Kidney (tissue), 14 donors: ENCODE measurements around the gene PCDH9. TPM values are rescaled to one million over a fixed set of nuclear protein-coding genes. Genes with fewer than 3 reads are reported as not detected.
A peak's percentile ranks its signal among the peaks of the same experiment; 100 is the strongest.

ENCODE experiments used
- DNase-seq, 5 donors: peaks; one replicate each; pipeline ENCODE4 v3.0.0-alpha.2; 2013 to 2020
- FAIRE-seq: peaks from 2 replicates; lab custom pipeline; 2012; peaks lifted over from hg19 to GRCh38; lab: Jason Lieb, UNC
- H3K27ac ChIP-seq, 2 donors: one replicate each; pipeline ENCODE4 v1.7.0; 2013; ENCODE audit warnings: low read depth in 2 of 2, low read length in 2 of 2, inconsistent platforms in 1 of 2
- H3K27me3 ChIP-seq: one replicate; pipeline ENCODE4 v1.7.1; 2013; ENCODE audit warnings: low read length, inconsistent platforms; ENCODE audit not compliant: control insufficient read depth, insufficient read depth
- H3K36me3 ChIP-seq, 3 donors: one replicate each; pipeline versions ENCODE4 v1.7.0 to v1.7.1; 2013; ENCODE audit warnings: low read length in 3 of 3, control low read depth in 1 of 3, inconsistent platforms in 1 of 3; ENCODE audit not compliant: insufficient read depth in 3 of 3, control insufficient read depth in 2 of 3
- H3K4me1 ChIP-seq, 3 donors: one replicate each; pipeline versions ENCODE4 v1.7.0 to v1.7.1; 2013; ENCODE audit warnings: low read length in 3 of 3, inconsistent platforms in 1 of 3, low read depth in 1 of 3; ENCODE audit not compliant: control insufficient read depth in 2 of 3, insufficient read depth in 2 of 3
- H3K4me3 ChIP-seq, 3 donors: one replicate each; pipeline versions ENCODE4 v1.7.0 to v1.8.1; 2013; ENCODE audit warnings: low read length in 3 of 3, control low read depth in 1 of 3, inconsistent platforms in 1 of 3
- H3K9ac ChIP-seq, 3 donors: one replicate each; pipeline versions ENCODE4 v1.7.0 to v1.7.1; 2013; ENCODE audit warnings: low read length in 3 of 3, control low read depth in 1 of 3, inconsistent platforms in 1 of 3
- H3K9me3 ChIP-seq, 3 donors: one replicate each; pipeline versions ENCODE4 v1.7.0 to v1.7.1; 2013; ENCODE audit warnings: low read length in 3 of 3, control low read depth in 1 of 3, inconsistent platforms in 1 of 3; ENCODE audit not compliant: control insufficient read depth in 2 of 3, insufficient read depth in 1 of 3
- CTCF ChIP-seq: IDR thresholded peaks from 3 replicates; pipeline ENCODE4 v1.5.1; 2012; ENCODE audit warnings: mild to moderate bottlenecking, moderate library complexity, borderline replicate concordance; ENCODE audit not compliant: insufficient read depth; ENCODE audit errors: extremely low read depth
- intact Hi-C: fragments of 100-400 bp; cut with DNase I; formaldehyde crosslinking; loops from one replicate; pipeline ENCODE4 v1.11.1; 2022
- polyA plus RNA-seq: library from polyadenylated mRNA; stranded (reverse); fragments of 350-450 nt; fragmentation: Illumina TruSeq; extraction: RNeasy Lipid Tissue Mini Kit (QIAGEN cat#74804); gene quantifications from one replicate; pipeline ENCODE4 v1.2.3, GENCODE V29; 2014; ENCODE audit warnings: low read depth, low replicate concordance; ENCODE audit not compliant: insufficient read depth
- total RNA-seq: library from RNA; stranded (reverse); fragmentation: NEBNext Ultra II Directional; extraction: Animal tissue kit (Norgen Biotek cat#: 25700); gene quantifications from one replicate; pipeline ENCODE4 v1.2.1, GENCODE V29; 2021
- donor health status: control.
- donor health status: control.
- donor health status: control.
- donor health status: control.
- donor health status: control.
- donor health status: DM: yes; HTN: yes; CAD: no.
- donor health status: Normal renal cell carcinoma (clear cell type).

Gene PCDH9
- total and polyA plus RNA-seq, 2 donors from 2014 or later, result 1.6 to 9.5 TPM

GRCh38 chr13:66926851-66927524, 303.1 kb downstream of the PCDH9 start:
- intact Hi-C loops, result no loop called here
- no peak overlapping the region for H3K9ac ChIP-seq
- no peaks in the 10 kb centered on the region for H3K9me3 ChIP-seq

GRCh38 chr13:66926200-66926850, 303.8 kb downstream of the PCDH9 start:
- intact Hi-C loops, result no loop called here
- no peak overlapping the region for H3K27ac ChIP-seq
- no peaks in the 10 kb centered on the region for H3K27me3 ChIP-seq
- FAIRE-seq (no peak), DNase-seq (no peak)
- no peak overlapping the region for H3K9ac ChIP-seq
- no peak for TF ChIP-seq CTCF
- H3K4me3 ChIP-seq, result no peak overlapping the region
- H3K4me1 ChIP-seq, result no peaks in the 10 kb centered on the region
- H3K9me3 ChIP-seq, result no peaks in the 10 kb centered on the region
- H3K36me3 ChIP-seq, result no peaks in the 10 kb centered on the region

More at GRCh38 chr13:66926851-66927524, 303.1 kb downstream of the PCDH9 start:
- peak in 1 of 5 donors; percentile 2 for DNase-seq
- Histone ChIP-seq H3K4me1 (no peaks in the 10 kb centered on the region), H3K36me3 (no peaks in the 10 kb centered on the region), H3K27me3 (no peaks in the 10 kb centered on the region), H3K27ac (no peak overlapping the region), H3K4me3 (no peak overlapping the region)
- FAIRE-seq, result no peak
- no peak for TF ChIP-seq CTCF

- DNase-seq (peak in 2 of 5 donors; percentile 6 to 16), FAIRE-seq (no peak)
- TF ChIP-seq CTCF, result no peak
- intact Hi-C loops, result no loop called here
- H3K9ac ChIP-seq, result no peak overlapping the region
- H3K4me1 ChIP-seq, result no peaks in the 10 kb centered on the region
- no peaks in the 10 kb centered on the region for H3K27me3 ChIP-seq
- no peaks in the 10 kb centered on the region for H3K9me3 ChIP-seq
- H3K4me3 ChIP-seq, result no peak overlapping the region
- H3K36me3 ChIP-seq, result no peaks in the 10 kb centered on the region
- H3K27ac ChIP-seq, result no peak overlapping the region
Observed at GRCh38 chr13:66922444-66922843, 307.7 kb downstream of the PCDH9 start.
